Measurements from ENCODE around the gene ABCC4.

ABCC4 gene

GRCh38 chr13:94987081-94987480 is 314.2 kb downstream of the ABCC4 start:
- no peak for TF ChIP-seq CTCF (IDR thresholded peaks at IDR 0.05; ENCODE audit: borderline replicate concordance, insufficient read depth, low read depth, low read length)

GRCh38 chr13:94984958-94985357 is 316.3 kb downstream of the ABCC4 start:
- no peak overlapping the region for H3K4me3 ChIP-seq (ENCODE audit: low read depth, low read length)
- TF ChIP-seq CTCF (IDR thresholded peaks at IDR 0.05; ENCODE audit: borderline replicate concordance, insufficient read depth, low read depth, low read length), result no peak

More at GRCh38 chr13:94987081-94987480, 314.2 kb downstream of the ABCC4 start:
- no peak overlapping the region for H3K4me3 ChIP-seq (ENCODE audit: low read depth, low read length)

- H3K4me3 ChIP-seq (ENCODE audit: low read depth, low read length), result no peak overlapping the region
- TF ChIP-seq CTCF (IDR thresholded peaks at IDR 0.05; ENCODE audit: borderline replicate concordance, insufficient read depth, low read depth, low read length), result no peak
Measured at GRCh38 chr13:94978516-94978915, 322.7 kb downstream of the ABCC4 start.

GRCh38 chr13:94974015-94974951 is 327.0 kb downstream of the ABCC4 start:
- no peak for TF ChIP-seq CTCF (IDR thresholded peaks at IDR 0.05; ENCODE audit: borderline replicate concordance, insufficient read depth, low read depth, low read length)
- no peak overlapping the region for H3K4me3 ChIP-seq (ENCODE audit: low read depth, low read length)

GRCh38 chr13:94972262-94972661 is 329.0 kb downstream of the ABCC4 start:
- no peak overlapping the region for H3K4me3 ChIP-seq (ENCODE audit: low read depth, low read length)
- no peak for TF ChIP-seq CTCF (IDR thresholded peaks at IDR 0.05; ENCODE audit: borderline replicate concordance, insufficient read depth, low read depth, low read length)

Measured in GM12875 (cell line).